Measurements from ENCODE around the gene TMEM88.
"Not testable (repeated sequence)": the region's sequence is repeated elsewhere in the genome, so short reads cannot be mapped to it uniquely, and the experiment has no call there.

Gene TMEM88

GRCh38 chr17:7854851-7855659 lies at the start of gene TMEM88:
Gene TMEM88, plus strand, starts transcription at chr17:7855066. Its CDS starts 9 bp downstream, at chr17:7855075.
- peak within 1 kb of the TSS; percentile 19 to 80 for H3K4me3 ChIP-seq (replicated peaks in 1 of 2; ENCODE audit: low read depth in 2 of 2, low read length in 2 of 2)
- no peak for TF ChIP-seq CTCF (IDR thresholded peaks at IDR 0.05; ENCODE audit: low read depth, low read length)
- DNase-seq (ENCODE audit: low read depth in 2 of 2), result no peak

- no peak overlapping the region for H3K4me3 ChIP-seq (replicated peaks in 1 of 2; ENCODE audit: low read depth in 2 of 2, low read length in 2 of 2)
- TF ChIP-seq CTCF (IDR thresholded peaks at IDR 0.05; ENCODE audit: low read depth, low read length), result no peak
- DNase-seq (ENCODE audit: low read depth in 2 of 2), result no peak
These were observed 48.3 kb upstream of the TMEM88 start for GRCh38 chr17:7806587-7806986.

- TF ChIP-seq CTCF (IDR thresholded peaks at IDR 0.05; ENCODE audit: low read depth, low read length), result no peak
- no peak for DNase-seq (ENCODE audit: low read depth in 2 of 2)
- H3K4me3 ChIP-seq (replicated peaks in 1 of 2; ENCODE audit: low read depth in 2 of 2, low read length in 2 of 2), result no peak overlapping the region
These were observed 47.7 kb upstream of the TMEM88 start for GRCh38 chr17:7807206-7807605.

GRCh38 chr17:7809086-7809790 lies 45.6 kb upstream of the TMEM88 start:
- H3K4me3 ChIP-seq (replicated peaks in 1 of 2; ENCODE audit: low read depth in 2 of 2, low read length in 2 of 2), result no peak overlapping the region
- no peak for TF ChIP-seq CTCF (IDR thresholded peaks at IDR 0.05; ENCODE audit: low read depth, low read length)
- no peak for DNase-seq (ENCODE audit: low read depth in 2 of 2)

- not testable (repeated sequence) for H3K4me3 ChIP-seq (replicated peaks in 1 of 2; ENCODE audit: low read depth in 2 of 2, low read length in 2 of 2)
- peak; percentile 35 to 54 for DNase-seq (ENCODE audit: low read depth in 2 of 2)
These were observed 45.0 kb upstream of the TMEM88 start for GRCh38 chr17:7809791-7810343.

- DNase-seq (ENCODE audit: low read depth in 2 of 2), result no peak
- H3K4me3 ChIP-seq (replicated peaks in 1 of 2; ENCODE audit: low read depth in 2 of 2, low read length in 2 of 2), result no peak overlapping the region
- TF ChIP-seq CTCF (IDR thresholded peaks at IDR 0.05; ENCODE audit: low read depth, low read length), result no peak
These were observed 43.6 kb upstream of the TMEM88 start for GRCh38 chr17:7811251-7811650.

GRCh38 chr17:7814969-7815368 lies 39.9 kb upstream of the TMEM88 start:
- DNase-seq (ENCODE audit: low read depth in 2 of 2), result no peak
- no peak for TF ChIP-seq CTCF (IDR thresholded peaks at IDR 0.05; ENCODE audit: low read depth, low read length)
- no peak overlapping the region for H3K4me3 ChIP-seq (replicated peaks in 1 of 2; ENCODE audit: low read depth in 2 of 2, low read length in 2 of 2)
